Measurements from ENCODE around the gene NLN.
"Not testable (repeated sequence)": the region's sequence is repeated elsewhere in the genome, so short reads cannot be mapped to it uniquely, and the experiment has no call there.

The NLN gene

DNA sequence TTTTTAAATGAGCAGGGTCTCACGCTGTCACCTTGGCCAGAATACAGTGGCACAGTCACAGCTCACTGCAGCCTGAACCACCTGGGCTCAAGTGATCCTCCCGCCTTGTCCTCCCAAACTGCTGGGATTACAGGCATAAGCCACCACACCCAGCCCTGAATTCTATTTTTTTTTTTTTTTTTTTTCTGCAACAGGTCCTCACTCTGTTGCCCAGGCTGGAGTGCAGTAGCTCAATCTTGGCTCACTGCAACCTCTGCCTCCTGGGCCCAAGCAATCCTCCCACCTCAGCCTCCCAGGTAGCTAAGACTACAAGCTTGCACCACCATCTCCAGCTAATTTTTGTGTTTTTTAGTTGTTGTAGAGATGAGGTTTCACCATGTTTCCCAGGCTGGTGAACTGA, 51.0 kb downstream of the NLN start:
- not testable (repeated sequence) for DNase-seq (ENCODE audit: low read depth)

GRCh38 chr5:65774346-65774745, 52.3 kb downstream of the NLN start:
- DNase-seq (ENCODE audit: low read depth) = no peak

DNA sequence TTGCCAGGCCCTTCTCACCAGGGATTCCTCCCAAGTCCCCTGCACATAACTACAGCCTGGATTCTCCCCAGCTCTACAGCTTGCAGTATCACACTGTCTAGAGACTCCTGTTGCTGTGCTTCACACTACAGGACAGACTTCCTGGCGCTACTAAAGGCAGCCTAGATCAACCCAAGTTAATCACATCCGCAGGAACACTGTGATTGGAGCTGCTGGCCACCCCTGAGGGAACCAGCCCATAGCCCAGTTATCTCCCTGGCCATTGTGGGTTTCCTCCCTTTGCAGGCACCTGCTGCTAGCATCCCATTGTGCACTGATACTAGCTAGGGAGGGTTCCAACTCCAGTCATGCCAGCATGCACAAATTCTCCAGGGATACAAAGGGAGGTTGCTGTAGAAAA, 53.5 kb downstream of the NLN start:
- no peak for DNase-seq (ENCODE audit: low read depth)

DNA sequence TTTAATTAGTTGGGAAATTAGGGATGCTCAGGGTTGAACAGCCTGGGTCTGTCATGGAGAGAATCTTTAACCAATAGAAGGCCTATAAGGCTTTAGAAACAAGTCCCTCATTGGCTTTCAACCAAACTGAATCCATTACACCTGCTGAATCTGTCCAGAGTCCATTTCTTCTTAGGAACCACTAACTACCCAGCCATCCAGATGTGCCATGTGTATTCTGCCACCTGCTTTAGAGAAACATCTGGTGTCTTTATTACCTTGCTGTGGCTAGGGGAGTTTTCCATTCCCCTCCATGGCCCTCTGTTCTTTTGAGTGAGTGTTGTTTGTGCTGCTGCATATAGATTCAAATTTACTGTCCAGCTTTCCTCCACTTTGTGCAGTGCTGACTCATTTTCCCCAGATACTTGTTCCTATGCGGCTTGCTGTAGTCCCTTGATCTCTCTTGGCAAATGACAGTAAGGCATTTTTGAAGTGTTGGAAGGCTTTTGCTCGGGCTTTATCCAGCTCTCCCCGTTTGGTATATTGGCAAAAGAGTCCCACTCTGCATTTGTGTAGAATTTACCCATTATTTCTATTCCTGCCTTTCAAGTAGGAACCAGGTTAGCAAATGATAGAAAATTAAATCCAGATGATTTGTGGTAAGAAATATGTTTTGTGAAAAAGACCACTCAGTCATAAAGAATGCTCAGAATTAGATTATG, 54.6 kb downstream of the NLN start:
- DNase-seq (ENCODE audit: low read depth) = no peak

DNA sequence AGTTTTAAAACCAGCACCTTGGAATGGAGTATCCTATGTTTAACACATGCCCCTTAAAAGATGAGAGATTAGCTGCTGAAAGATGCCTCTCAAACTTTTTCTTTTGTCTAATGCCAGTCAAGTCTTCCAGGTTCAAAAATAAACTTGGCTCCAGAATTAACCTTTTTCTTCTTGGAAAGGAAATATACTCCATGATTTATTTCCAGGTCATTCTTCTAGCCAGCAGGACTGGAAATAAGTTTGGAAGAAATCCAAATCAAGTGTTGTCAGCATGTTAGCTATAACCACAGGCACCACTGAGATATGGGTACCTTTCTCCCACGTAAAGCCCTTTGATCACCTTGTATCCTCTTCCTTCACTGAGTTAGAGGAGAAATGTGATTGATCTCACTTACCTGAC, 56.1 kb downstream of the NLN start:
- DNase-seq (ENCODE audit: low read depth) = no peak

DNA sequence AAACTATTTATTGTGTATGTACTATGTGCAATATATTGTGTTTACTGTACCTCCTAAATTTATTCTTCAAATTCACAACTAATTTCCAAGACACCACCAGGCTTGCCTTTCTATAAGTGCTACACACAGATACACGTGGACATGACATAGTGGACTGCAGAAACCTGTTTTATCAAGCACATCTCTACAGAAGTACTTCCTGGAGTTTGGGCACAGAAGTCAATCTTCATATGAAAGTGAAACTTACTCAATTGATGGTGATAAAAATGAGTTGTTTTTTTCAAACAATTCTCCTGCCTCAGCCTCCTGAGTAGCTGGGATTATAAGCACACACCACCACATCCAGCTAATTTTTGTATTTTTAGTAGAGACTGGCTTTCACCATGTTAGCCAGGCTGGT, 57.6 kb downstream of the NLN start:
- no peak for DNase-seq (ENCODE audit: low read depth)

GRCh38 chr5:65788296-65788695, 66.3 kb downstream of the NLN start:
- DNase-seq (ENCODE audit: low read depth) = not testable (repeated sequence)

GRCh38 chr5:65790371-65791163, 68.6 kb downstream of the NLN start:
- DNase-seq (ENCODE audit: low read depth) = peak; percentile 16

- DNase-seq (ENCODE audit: low read depth) = no peak
Measured at GRCh38 chr5:65791712-65792673, 70.0 kb downstream of the NLN start.

DNA sequence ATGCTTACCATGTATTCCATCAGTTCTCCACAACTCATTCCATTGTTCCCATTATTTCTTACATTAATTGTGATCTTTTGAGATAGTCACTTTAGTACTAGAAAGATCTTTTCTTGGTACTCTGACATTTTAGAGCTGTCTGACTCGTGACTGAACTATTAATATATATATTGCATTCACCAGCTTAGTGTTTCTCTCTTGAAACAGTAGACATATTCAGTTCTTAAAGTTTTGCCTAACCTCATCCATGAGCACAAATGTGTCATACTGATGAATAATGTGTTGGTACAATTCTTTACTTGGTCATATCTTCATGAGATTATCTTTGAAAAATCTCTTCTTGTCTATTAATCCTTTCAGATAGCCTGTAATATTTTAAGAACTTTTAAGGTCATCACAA, 74.3 kb downstream of the NLN start:
- no peak for DNase-seq (ENCODE audit: low read depth)

DNA sequence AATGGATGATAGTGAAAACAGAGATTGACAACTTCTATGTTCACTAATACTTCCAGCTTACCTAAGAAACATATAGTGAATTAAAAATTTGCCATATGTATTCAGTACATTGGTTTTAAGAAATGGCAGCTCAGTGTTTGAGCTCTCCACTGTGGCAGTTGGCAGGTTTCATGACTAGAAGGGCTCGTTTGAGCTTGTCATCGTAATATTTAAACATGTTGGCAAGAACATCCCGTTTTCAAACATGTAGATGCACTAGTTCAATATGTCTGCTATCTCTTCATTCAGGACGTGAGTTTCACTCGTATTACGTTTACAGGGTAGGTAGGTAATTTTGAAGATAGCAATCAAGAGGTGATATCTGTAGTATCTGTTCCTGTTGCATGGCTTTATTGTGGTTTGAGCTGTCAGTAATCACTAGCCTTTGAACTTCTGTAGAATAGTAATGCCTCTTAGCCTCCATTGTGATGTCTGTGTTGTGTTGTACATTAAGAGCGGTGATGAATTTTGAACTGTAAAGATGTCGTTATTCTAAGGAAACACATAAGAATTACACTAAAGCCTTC, 74.8 kb downstream of the NLN start:
- no peak for DNase-seq (ENCODE audit: low read depth)

- no peak for DNase-seq (ENCODE audit: low read depth)
Measured at GRCh38 chr5:65797481-65797880, 75.5 kb downstream of the NLN start.

- DNase-seq (ENCODE audit: low read depth) = no peak
Measured at GRCh38 chr5:65799857-65800256, 77.9 kb downstream of the NLN start.

DNA sequence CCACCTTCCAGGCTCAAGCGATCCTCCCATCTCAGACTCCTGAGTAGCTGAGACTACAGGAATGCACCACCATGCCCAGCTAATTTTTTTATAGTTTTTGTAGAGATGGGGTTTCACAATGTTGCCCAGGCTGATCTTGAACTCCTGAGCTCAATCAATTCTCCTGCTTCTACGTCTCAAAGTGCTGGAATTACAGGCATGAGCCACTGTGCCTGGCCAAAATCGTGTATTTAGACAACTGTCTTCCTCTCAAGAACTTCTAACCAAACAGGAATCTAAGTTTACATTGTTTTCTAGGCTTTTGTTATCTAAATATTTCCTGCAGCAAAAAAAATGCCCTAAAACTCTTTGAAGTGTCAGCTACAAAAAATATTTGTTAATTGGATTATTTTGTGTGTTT, 78.8 kb downstream of the NLN start:
- no peak for DNase-seq (ENCODE audit: low read depth)

- DNase-seq (ENCODE audit: low read depth) = no peak
Measured at GRCh38 chr5:65801352-65801783, 79.4 kb downstream of the NLN start.

DNA sequence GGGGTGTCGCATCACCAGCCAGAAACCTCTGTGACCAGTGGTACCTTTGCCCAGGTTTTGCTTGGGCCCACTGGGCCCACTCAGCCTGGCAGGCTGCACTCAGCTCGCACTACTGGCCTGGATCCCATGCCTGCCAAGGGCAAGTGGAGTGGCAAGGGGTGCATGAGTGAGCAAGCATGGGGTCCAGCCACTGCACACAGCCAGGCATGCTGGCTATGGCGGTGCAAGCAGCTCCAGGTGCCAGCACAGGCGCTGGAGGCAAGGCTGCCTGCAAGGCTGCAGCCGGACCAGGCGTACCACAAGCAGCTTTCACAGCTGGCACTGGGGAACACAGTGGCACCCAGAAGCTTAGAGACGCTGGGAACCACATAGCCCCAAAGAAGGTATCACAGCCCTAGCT, 80.1 kb downstream of the NLN start:
- no peak for DNase-seq (ENCODE audit: low read depth)

- DNase-seq (ENCODE audit: low read depth) = no peak
Measured at GRCh38 chr5:65802820-65803219, 80.8 kb downstream of the NLN start.

DNA sequence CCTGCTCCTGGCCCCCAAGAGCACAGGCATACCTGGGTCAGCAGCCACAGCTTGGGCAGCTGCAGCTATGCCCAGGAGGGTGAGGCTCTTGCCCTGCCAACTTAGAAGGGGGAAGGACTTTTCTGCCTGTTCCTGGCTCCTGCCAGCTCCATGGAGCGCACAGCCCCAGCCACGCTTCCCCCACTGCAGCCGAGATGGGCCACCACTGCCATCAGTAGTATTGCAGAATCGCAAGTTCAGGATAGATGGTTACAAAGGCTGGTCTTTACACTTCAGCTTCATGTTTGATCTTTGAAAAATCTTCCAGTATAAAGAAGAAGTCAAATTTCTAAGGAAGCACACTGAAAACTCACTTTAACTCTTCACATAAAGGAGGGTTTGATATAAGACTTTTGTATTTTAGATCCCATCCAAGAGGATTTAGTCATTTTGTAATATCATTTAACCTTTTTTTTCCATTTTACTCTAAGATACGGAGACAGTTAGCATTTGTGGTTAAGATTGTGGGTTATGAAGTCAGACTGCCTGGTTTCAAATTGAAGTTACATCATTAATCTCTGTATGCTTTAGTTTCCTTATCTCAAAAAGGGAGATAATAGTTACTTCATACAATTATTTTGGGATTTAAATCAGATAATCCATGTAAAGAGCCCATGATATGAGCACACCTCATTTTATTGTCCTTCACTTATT, 81.8 kb downstream of the NLN start:
- DNase-seq (ENCODE audit: low read depth) = no peak

GRCh38 chr5:65805089-65805488, 83.1 kb downstream of the NLN start:
- no peak for DNase-seq (ENCODE audit: low read depth)

GRCh38 chr5:65807494-65807893, 85.5 kb downstream of the NLN start:
- not testable (repeated sequence) for DNase-seq (ENCODE audit: low read depth)

DNA sequence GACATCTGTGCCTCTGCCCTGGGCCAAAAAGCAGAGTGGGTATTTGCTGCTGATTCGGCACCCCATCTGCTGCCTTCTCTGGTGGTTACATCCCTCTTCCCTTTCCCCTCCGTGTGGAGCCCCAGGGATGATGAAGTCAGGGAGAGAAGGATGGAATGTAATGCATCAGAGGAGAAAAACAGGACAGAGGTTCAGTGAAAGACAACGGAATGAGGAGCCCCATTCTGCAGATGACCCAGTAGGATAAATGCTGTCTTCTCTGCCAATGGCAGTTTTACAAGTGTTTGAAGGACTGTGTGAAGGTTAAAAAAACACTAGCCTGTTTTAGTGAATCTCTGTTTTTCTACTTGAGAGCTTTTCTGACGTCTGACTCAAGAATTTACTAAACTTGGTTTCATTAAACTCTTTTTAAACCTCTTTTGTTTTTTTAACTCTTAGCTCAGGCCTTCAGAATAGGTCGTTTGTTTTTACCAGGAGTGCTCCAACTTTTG, 86.3 kb downstream of the NLN start:
- no peak for DNase-seq (ENCODE audit: low read depth)

Measured in activated T-cell treated with anti-CD3 and anti-CD28 coated beads for 24 hours (primary cell).